IMR-90 (cell line): Measurements from ENCODE around the gene PIEZO2. TPM values are rescaled to one million over a fixed set of nuclear protein-coding genes. Genes with fewer than 3 reads are reported as not detected.

Experiments used
- ATAC-seq: fragments of 200-7000 bp; cut with Tn5 transposase; 2 replicates; pipeline ENCODE4 v1.9.1; 2020; ENCODE audit warnings: low read depth, mild to moderate bottlenecking, moderate library complexity
- BruUV-seq: library from RNA; stranded (reverse); fragments of 400-500 nt; replicated peaks from 2 replicates; lab custom pipeline; 2021; lab: Mats Ljungman, UMichigan
- CTCF ChIA-PET: fragments of 300-600 bp; formaldehyde crosslinking; extraction: SDS; loops from one replicate; lab custom pipeline; 2021; ENCODE audit warnings: antibody characterized with exemption; lab: Yijun Ruan, JAX
- POLR2A ChIA-PET: fragments of 300-600 bp; sonication (Branson Sonifier 250); formaldehyde crosslinking; loops from one replicate; lab custom pipeline; 2022; ENCODE audit warnings: antibody characterized with exemption; ENCODE audit not compliant: unreplicated experiment; lab: Charles Lee
- DNase-seq: peaks from one replicate; pipeline ENCODE4 v3.0.0; 2013
- H2AFZ ChIP-seq: replicated peaks from 2 replicates; pipeline ENCODE3; 2013; ENCODE audit warnings: low read length, mild to moderate bottlenecking; ENCODE audit not compliant: poor library complexity
- H2AK5ac ChIP-seq: 2 replicates; pipeline ENCODE4 v1.6.1; 2013; ENCODE audit warnings: low read depth, low read length, inconsistent platforms
- H2AK9ac ChIP-seq: replicated peaks from 2 replicates; pipeline ENCODE3; 2013; ENCODE audit warnings: mild to moderate bottlenecking, low read depth, low read length, moderate library complexity; ENCODE audit not compliant: poor library complexity
- H2BK120ac ChIP-seq: 2 replicates; pipeline ENCODE4 v1.6.1; 2013; ENCODE audit warnings: low read depth, low read length, inconsistent platforms
- H2BK15ac ChIP-seq: 3 replicates; pipeline ENCODE4 v1.6.1; 2013; ENCODE audit warnings: low read depth, low read length, inconsistent platforms
- H2BK20ac ChIP-seq: 2 replicates; pipeline ENCODE4 v1.6.1; 2013; ENCODE audit warnings: low read depth, mild to moderate bottlenecking, inconsistent platforms, low read length, moderate library complexity
- H2BK5ac ChIP-seq: 2 replicates; pipeline ENCODE4 v1.6.1; 2013; ENCODE audit warnings: mild to moderate bottlenecking, low read depth, low read length, inconsistent platforms; ENCODE audit not compliant: poor library complexity, severe bottlenecking
- H3K14ac ChIP-seq: replicated peaks from 2 replicates; pipeline ENCODE4 v1.6.1; 2013; ENCODE audit warnings: low read depth, low read length, inconsistent platforms
- H3K18ac ChIP-seq: 2 replicates; pipeline ENCODE4 v1.6.1; 2013; ENCODE audit warnings: low read depth, low read length, control low read depth
- H3K23ac ChIP-seq: 2 replicates; pipeline ENCODE4 v1.6.1; 2013; ENCODE audit warnings: low read depth, low read length, inconsistent platforms
- H3K27ac ChIP-seq: 2 replicates; pipeline ENCODE4 v1.5.1; 2013; ENCODE audit warnings: mild to moderate bottlenecking, control low read depth, low read length; ENCODE audit not compliant: insufficient read depth
- H3K27me3 ChIP-seq: 2 replicates; pipeline ENCODE4 v1.6.1; 2013; ENCODE audit warnings: low read length; ENCODE audit not compliant: control insufficient read depth, insufficient read depth
- H3K36me3 ChIP-seq: 2 replicates; pipeline ENCODE4 v1.6.1; 2013; ENCODE audit warnings: low read length, mixed read lengths; ENCODE audit not compliant: control insufficient read depth, insufficient read depth
- H3K4ac ChIP-seq: 2 replicates; pipeline ENCODE4 v1.6.1; 2013; ENCODE audit warnings: low read depth, low read length, inconsistent platforms
- H3K4me1 ChIP-seq: 2 replicates; pipeline ENCODE4 v1.6.1; 2013; ENCODE audit warnings: low read length, mixed read lengths; ENCODE audit not compliant: control insufficient read depth, insufficient read depth
- H3K4me2 ChIP-seq: 2 replicates; pipeline ENCODE4 v1.6.1; 2013; ENCODE audit warnings: low read depth, mild to moderate bottlenecking, control low read depth, low read length, moderate library complexity
- H3K4me3 ChIP-seq: 2 replicates; pipeline ENCODE4 v1.5.1; 2013; ENCODE audit warnings: low read depth, mild to moderate bottlenecking, control low read depth, low read length, moderate library complexity; ENCODE audit not compliant: insufficient read depth
- H3K56ac ChIP-seq: 2 replicates; pipeline ENCODE4 v1.6.1; 2013; ENCODE audit warnings: low read length, inconsistent platforms; ENCODE audit not compliant: insufficient read depth; ENCODE audit errors: extremely low read depth
- H3K79me1 ChIP-seq, 2 experiments: 2 replicates each; pipeline ENCODE4 v1.6.1; 2013; ENCODE audit warnings: low read length in 2 of 2, inconsistent platforms in 1 of 2, low read depth in 1 of 2
- H3K9ac ChIP-seq: 2 replicates; pipeline ENCODE4 v1.6.1; 2013; ENCODE audit warnings: low read depth, low read length, control low read depth
- H3K9me1 ChIP-seq: 2 replicates; pipeline ENCODE4 v1.6.1; 2013; ENCODE audit warnings: low read length, inconsistent platforms; ENCODE audit not compliant: insufficient read depth
- H3K9me3 ChIP-seq: 2 replicates; pipeline ENCODE4 v1.6.1; 2013; ENCODE audit warnings: low read length; ENCODE audit not compliant: control insufficient read depth, insufficient read depth
- H4K20me1 ChIP-seq: 2 replicates; pipeline ENCODE4 v1.6.1; 2013; ENCODE audit warnings: low read length, inconsistent platforms; ENCODE audit not compliant: insufficient read depth
- H4K5ac ChIP-seq: 2 replicates; pipeline ENCODE4 v1.6.1; 2013; ENCODE audit warnings: mild to moderate bottlenecking, low read depth, low read length, control low read depth
- H4K8ac ChIP-seq, 2 experiments: 2 replicates each; pipeline ENCODE4 v1.6.1; 2013; ENCODE audit warnings: low read depth in 2 of 2, low read length in 2 of 2, control low read depth in 1 of 2, inconsistent platforms in 1 of 2
- H4K91ac ChIP-seq: 2 replicates; pipeline ENCODE4 v1.6.1; 2013; ENCODE audit warnings: low read depth, low read length, inconsistent platforms; ENCODE audit not compliant: insufficient read depth
- CHD1 ChIP-seq: IDR thresholded peaks from 2 replicates; pipeline ENCODE4 v1.6.1; 2012; ENCODE audit warnings: low read depth, low read length, improper control_type of control experiment
- MAFK ChIP-seq: IDR thresholded peaks from 2 replicates; pipeline ENCODE4 v1.6.1; 2012; ENCODE audit warnings: low read depth, low read length, improper control_type of control experiment
- MXI1 ChIP-seq: IDR thresholded peaks from 2 replicates; pipeline ENCODE4 v1.6.1; 2012; ENCODE audit warnings: low read depth, mild to moderate bottlenecking, low read length, moderate library complexity, borderline replicate concordance
- POLR2A ChIP-seq: IDR thresholded peaks from 2 replicates; pipeline ENCODE4 v1.6.1; 2012; ENCODE audit warnings: mild to moderate bottlenecking, low read depth, low read length
- RCOR1 ChIP-seq: IDR thresholded peaks from 2 replicates; pipeline ENCODE4 v1.6.1; 2012; ENCODE audit warnings: mild to moderate bottlenecking, low read length, improper control_type of control experiment; ENCODE audit not compliant: insufficient replicate concordance
- WGBS, 2 experiments: methylation state at CpG; one replicate each; pipeline versions ENCODE4 v1.1.5 to v1.1.7; 2013; ENCODE audit warnings: missing lambda C conversion rate in 2 of 2; ENCODE audit not compliant: insufficient read length in 1 of 2; ENCODE audit errors: extremely low coverage in 2 of 2; 5-methylcytosine and 5-hydroxymethylcytosine counted together
- dilution Hi-C: fragments of 300-500 bp; cut with HindIII; formaldehyde crosslinking; loops from one replicate; pipeline ENCODE4 v1.14.3; 2018; ENCODE audit warnings: low sequenced_read_pairs; ENCODE audit not compliant: unreplicated experiment
- in situ Hi-C: fragments of 300-500 bp; cut with MboI; formaldehyde crosslinking; loops from 3 replicates; pipeline ENCODE4 v1.14.3; 2019; ENCODE audit warnings: low sequenced_read_pairs, inconsistent platforms, mixed read lengths
- intact Hi-C: fragments of 100-400 bp; cut with micrococcal nuclease; formaldehyde crosslinking; loops from 2 replicates; pipeline ENCODE4 v1.10.0; 2022
- polyA plus RNA-seq, 3 experiments: library from polyadenylated mRNA; depleted of rRNA; stranded (reverse); fragments of >200 nt; gene quantifications; 2 replicates each; pipeline ENCODE4 v1.2.3, GENCODE V29; 2012; ENCODE audit warnings: low replicate concordance in 1 of 3
- total RNA-seq: library from RNA; depleted of rRNA; stranded (reverse); fragments of >200 nt; gene quantifications from 2 replicates; pipeline ENCODE4 v1.2.3, GENCODE V29; 2012

PIEZO2 gene
- total and polyA plus RNA-seq, 2 of the 4 experiments (the other 2 are of a cell fraction): 2.4 to 4.1 TPM

DNA sequence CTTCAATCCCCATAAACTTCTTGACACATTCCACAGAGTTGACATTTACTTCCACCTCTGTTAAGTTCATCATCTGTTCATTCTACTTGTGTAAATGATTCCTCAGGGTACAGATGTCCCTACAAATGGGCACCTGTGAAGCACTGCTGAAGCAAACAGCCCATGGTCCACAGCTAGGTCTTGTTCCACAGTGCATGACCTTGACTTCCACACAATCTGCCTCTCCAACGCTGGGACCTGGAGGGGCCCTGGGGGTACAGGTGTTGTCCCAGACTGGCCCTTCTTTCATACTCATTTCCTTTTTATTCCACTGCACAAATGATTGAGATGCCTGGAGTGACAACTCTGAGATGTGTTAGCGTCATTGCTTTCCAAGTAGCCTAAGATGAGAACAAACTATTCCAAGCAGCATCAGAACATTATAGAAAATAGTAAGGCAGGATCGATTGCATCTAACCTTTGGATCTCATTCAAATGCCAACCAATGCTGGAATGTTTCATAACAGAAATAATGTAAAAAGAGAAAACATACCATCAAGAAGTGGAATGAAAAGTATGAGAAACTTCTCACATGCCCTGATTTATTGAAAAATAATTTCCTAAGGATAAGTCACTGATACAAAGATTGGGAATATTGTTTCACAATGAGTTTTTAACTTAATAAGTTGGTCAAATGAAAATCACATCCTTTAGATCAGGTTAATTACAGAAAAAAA lies 31.2 kb downstream of the PIEZO2 start:
- Histone ChIP-seq H4K91ac (0 out of 2 replicates have a peak overlapping the region, but pooled peaks have one; percentile 39), H3K56ac (no peak overlapping the region), H2BK120ac (no peak overlapping the region), H4K5ac (no peak overlapping the region), H3K4me1 (peaks cover 15% of the 10 kb centered on the region; the same call in 1 of the 2 replicates), H2AFZ (no peak overlapping the region), H3K27ac (no peak overlapping the region), H2BK15ac (peak overlapping the region; percentile 70; the same call in 1 of the 3 replicates), H2BK20ac (no peak overlapping the region), H3K9me3 (no peaks in the 10 kb centered on the region), H4K8ac (no peak overlapping the region), H3K27me3 (no peaks in the 10 kb centered on the region; the same call in 1 of the 2 replicates), H3K79me1 (0 out of 4 replicates have a peak, but pooled peaks cover 0 to 7% of the 10 kb centered on the region in 2 experiments), H3K14ac (no peak overlapping the region), H2AK5ac (peak overlapping the region; percentile 27; the same call in 1 of the 2 replicates), H3K9ac (no peak overlapping the region), H3K23ac (no peak overlapping the region), H3K4me3 (no peak overlapping the region), H4K20me1 (no peaks in the 10 kb centered on the region; the same call in 1 of the 2 replicates), H2AK9ac (no peak overlapping the region), H3K36me3 (no peaks in the 10 kb centered on the region), H3K4ac (no peak overlapping the region), H3K18ac (peak overlapping the region; percentile 49; the same call in 1 of the 2 replicates), H3K9me1 (no peaks in the 10 kb centered on the region), H3K4me2 (no peak overlapping the region), H2BK5ac (no peak overlapping the region)
- DNase-seq (no peak), ATAC-seq (no peak)
- intact Hi-C loops: no loop called here
- TF ChIP-seq MXI1 (no peak), MAFK (no peak), POLR2A (no peak), RCOR1 (no peak), CHD1 (no peak)
- WGBS, 2 experiments: 80% methylated on average over 1 of the region's 3 CpGs; no CpG with 5 or more reads in 1 of the 2 experiments
- POLR2A ChIA-PET: no interaction called here
- BruUV-seq: no TSS peak
- dilution Hi-C loops: no loop called here
- in situ Hi-C loops: no loop called here
- CTCF ChIA-PET: no interaction called here
